HG03571 (cell line): ENCODE data around the gene SPOP.

Experiments
- ATAC-seq: cut with Tn5 transposase; IDR thresholded peaks from one replicate; pipeline ENCODE4 v1.9.1; 2021; ENCODE audit not compliant: unreplicated experiment

The SPOP gene

DNA sequence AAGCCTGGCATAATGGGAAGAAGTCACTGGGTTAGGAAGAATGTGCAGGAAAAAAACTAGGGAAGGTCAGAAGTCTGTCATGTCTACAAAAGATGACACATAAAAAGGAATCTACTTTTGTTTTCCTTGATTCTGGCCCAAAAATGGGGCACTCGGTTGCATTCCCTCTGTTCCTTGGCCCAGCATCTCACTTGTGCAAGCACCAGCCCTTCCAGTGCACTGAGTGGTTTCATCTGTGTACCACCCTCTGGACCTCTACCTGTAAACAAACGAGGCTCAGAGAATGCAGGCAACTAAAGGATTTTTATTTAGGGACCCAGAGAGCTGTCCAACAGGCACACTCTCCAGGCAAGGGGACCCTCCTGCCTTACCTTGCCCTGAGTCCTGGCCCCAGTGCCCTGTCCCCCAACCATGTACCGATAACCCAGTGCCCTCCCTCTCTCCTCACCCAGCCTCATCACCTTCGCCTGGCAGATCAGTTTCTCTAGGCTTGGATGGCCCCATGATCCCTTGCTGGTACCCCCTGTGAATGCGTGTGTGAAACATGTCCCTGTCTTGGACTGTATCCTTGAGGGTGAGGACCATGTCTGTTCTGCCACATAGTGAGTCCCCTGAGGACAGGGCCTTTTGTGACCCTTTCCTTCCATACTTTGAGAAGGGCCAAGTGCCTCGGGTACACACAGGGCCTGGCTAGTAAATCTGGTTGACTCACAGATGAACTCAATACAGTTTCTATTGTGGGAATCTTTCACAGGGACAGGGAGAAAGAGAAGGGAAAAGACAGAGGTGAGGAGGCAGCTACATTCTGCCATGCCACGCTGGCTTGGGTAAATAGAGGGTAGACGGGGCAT is 88.9 kb downstream of the SPOP start:
- ATAC-seq = no peak

DNA sequence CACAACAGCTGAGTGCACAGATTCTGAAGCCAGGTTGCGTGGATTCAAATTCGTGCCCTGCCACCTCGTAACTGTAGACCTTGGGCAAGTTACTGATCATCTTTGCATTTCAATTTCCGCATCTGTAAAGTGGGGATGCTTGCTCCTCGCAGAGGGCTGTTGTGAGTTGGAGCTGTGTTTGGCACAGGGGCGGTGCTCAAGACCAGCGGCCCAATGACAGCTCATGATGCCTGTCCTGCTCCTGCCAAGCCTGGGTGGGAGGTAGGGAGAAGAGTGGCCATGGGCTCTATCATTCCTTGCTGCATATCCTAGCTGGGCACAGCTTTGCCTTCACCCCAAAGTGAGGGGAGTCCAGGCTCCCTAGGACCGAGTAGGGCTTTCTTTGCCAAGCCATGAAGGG is 89.6 kb downstream of the SPOP start:
- ATAC-seq = no peak

DNA sequence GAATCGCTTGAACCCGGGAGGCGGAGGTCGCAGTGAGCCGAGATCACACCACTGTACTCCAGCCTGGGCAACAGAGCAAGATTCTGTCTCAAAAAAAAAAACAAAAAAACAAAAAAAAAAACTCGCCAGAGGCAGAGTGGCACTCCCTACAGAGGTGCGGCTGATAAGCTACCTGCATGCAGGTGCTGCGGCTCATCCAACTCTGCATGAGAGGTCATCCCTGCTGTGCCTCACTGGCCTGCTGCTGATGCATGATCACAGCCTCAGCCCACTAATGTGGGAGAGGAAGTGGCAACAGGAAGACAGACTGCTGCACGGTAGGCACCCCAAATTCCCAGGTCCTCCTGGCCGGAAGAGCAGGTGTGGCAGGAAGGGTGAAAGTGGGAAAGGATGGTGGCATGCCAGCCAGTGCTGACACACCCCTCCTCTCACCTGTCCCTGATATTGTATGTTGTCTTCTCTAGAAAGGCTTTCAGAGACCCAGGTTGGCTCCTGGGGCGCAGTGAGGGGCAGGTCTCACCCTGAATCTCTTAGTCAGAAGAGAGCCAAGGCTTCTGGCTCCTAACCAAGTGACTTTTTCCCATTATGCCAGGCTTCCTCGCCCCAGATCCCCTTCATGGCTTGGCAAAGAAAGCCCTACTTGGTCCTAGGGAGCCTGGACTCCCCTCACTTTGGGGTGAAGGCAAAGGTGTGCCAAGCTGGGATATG is 90.4 kb downstream of the SPOP start:
- no peak for ATAC-seq

DNA sequence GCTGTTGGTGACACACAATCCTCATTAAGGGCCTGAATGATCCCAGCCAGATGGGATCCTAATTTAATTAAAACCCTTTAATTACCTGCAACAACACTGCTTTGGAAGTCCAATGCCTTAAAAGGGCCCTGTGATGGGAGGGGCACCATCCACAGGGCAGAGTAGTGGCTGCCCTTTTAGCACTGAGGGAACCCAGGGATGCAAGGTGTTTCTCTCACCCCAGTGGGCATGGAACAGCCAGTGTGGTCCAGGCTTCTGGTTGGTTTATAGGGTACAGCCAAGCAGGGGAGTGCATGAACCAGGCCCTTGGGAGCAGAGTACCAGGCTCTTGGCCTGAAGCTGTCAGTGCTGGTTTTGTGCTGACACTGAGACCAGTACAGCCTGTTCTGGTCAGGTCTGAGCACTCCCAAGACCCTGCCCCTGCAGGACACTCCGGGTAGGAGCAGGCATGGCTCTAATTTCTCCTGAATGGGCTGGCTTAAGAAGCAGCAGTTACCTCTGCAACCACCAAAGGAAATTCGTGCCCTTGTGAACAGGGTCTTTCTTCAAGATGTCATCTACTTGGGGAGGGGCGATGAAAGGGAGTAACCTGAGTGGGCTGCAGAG is 92.4 kb downstream of the SPOP start:
- ATAC-seq = no peak

DNA sequence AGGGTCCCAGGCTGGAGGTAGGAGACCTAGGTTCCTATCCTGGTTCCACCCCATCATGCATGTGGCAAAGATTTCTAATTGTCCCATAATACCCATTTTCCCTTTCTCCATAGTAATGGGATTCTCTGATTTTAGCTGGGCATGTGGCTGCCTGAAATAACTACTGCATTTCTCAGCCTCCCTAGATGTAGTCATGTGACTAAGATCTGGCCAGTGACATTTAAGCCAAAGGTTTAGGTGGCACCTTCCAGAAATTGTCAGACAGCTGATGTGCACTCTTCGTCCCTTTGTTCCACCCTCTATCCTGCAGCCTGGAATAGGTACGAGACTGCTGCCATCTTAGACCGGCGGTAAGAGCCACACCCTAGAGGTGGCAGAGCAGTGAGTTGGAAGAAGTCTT is 94.0 kb downstream of the SPOP start:
- no peak for ATAC-seq

DNA sequence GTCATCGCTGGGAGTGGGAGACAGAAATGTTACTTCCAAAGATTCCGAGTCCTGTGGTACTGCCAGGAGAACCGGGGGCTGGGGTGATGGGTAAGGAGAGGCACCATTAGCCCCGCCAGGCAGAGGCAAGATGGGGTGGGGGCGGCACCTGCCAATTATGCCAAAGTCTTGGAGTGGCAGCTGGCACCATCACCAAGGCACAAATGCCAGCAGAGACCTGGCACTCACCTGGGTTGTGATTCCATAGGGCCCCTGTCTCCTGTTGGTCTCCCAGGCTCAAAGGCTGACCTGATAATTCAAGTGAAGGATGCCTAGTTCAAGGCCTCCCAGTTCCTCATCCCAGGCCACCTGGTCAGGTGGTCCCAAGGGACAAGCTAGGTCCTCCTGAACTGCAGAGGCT is 94.7 kb downstream of the SPOP start:
- ATAC-seq = no peak

DNA sequence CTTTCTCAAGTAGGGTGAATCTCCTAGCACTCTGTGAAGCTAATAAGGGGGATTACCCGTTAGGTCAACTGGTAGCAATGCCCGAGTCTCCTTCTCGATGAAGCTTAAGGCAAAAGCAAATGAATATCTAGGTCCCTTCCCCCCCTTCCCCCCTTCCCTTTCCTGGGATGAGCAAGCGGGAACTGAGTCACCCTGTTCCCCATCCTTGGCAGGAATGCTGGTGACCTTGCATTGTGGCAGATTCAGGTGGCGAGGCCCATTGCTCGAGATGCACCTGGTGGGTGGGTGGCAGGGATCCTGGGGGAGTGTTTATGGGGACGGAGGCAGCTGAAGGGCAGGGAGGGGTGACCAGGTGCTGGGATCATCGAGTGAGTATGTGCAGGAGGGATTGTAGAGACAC is 95.1 kb downstream of the SPOP start:
- no peak for ATAC-seq

DNA sequence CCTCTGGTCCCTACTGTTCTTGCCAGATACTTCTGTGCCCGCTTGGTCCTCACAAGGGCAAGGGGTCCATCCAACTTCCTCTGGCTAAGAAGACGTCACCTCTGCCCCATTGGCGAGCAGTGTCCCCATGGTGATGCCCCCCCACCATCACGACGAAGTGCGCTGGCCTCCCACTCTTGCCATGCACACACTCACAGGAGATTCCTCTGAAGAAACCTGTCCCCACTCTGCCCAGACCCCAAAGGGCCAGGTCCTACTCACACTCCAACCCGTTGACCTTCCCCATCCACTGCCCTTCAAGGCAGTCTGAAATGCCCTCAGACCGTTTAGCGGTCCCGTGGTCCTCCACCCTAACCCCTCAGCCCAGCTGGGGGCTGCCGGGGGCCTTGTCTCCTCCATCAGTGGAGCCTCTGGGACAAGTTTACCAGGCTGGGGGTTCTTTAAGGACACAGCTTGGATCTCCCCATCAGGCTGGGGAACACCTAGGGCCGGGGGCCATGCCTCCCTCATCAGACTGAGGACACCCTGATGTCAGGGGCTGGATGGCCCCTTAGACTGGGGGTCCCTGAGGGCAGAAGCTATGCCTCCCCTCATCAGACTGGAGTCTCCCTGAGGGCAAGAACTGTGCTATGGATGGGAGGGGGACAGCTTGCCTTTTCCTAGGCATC is 95.7 kb downstream of the SPOP start:
- no peak for ATAC-seq

DNA sequence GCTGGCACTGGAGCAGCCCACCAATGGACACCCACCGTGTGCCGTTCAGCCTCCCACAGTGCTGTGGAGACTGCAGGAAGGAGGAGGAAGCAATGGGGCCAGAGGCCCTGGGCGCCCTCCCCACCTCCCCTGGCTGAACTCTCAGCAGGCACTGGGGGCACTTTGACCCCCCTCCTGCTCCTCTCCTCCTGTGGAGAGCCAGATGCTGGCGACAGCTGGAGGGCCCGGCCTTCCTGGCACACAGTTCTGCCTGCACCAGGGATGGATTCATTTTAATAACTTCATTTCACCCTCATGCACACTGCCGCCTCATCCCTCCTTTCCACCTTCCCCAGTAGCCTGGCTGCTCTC is 96.3 kb downstream of the SPOP start:
- no peak for ATAC-seq

DNA sequence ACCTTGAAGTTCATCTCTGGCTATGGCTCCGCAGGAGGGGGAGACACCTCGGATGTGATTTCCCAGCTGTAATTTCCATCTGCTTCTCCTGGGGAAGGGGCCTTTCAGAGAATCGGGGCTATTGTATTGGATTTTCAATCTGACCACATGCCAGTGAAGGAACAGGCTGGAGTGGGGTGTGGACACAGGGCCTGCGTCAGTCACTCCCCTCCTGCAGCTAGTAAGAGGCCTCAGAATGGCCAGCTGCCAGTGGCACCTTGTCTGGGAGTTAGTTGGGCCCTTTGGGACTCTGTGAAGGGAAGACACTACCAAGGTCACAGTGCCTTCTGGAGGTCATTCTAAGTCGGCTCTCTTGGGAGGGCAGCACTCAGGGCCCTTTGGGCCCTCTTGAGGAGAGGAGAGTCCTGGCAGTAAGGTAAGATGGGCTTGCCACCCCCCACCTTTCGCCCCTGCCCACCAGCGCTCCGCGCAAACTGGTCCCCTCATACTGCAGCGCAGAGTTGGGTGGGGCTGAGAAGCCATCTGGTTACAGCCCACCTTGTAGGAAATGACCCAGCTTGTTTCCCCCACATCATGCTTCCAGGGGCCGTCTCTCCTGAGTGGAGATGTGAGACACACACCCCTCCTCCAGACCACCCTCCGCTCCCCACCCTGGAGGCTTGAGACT is 96.8 kb downstream of the SPOP start:
- no peak for ATAC-seq

DNA sequence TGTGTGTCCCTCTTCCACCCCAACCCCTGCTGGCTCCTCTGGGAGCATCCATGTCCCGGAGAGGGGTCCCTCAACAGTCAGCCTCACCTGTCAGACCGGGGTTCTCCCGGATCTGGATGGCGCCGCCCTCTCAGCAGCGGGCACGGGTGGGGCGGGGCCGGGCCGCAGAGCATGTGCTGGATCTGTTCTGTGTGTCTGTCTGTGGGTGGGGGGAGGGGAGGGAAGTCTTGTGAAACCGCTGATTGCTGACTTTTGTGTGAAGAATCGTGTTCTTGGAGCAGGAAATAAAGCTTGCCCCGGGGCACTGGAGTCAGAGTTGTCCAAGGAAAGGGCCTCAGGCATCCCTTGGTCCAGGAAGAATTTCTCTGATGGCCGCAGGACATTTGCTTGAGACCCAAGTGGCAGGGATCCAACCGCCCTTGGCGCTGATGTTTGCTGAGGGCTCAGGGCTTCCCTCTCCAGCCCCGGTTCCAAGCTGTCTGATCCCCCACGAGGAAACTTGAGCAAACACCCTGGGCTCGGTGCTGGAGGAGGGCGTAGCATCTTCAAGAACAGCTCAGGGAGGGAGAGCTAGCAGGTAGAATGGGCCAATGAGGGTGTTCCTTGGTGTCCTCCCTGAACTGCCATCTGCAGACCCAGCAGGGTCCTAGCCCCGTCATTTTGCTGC is 97.7 kb downstream of the SPOP start:
- ATAC-seq = no peak

DNA sequence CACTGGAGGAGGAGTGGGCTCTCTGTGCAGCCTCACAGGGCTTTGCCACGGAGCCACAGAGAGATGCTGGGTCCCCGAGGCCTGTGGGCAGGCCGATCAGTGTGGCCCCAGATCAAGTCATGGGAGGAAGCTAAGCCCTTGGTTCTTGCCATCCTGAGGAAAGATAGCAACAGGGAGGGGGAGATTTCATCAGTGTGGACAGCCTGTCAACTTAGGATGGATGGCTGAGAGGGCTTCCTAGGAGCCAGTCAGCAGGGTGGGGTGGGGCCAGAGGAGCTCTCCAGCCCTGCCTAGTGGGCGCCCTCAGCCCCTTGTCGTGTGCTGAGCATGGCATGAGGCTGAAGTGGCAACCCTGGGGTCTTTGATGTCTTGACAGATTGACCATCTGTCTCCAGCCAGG is 98.4 kb downstream of the SPOP start:
- ATAC-seq = no peak

DNA sequence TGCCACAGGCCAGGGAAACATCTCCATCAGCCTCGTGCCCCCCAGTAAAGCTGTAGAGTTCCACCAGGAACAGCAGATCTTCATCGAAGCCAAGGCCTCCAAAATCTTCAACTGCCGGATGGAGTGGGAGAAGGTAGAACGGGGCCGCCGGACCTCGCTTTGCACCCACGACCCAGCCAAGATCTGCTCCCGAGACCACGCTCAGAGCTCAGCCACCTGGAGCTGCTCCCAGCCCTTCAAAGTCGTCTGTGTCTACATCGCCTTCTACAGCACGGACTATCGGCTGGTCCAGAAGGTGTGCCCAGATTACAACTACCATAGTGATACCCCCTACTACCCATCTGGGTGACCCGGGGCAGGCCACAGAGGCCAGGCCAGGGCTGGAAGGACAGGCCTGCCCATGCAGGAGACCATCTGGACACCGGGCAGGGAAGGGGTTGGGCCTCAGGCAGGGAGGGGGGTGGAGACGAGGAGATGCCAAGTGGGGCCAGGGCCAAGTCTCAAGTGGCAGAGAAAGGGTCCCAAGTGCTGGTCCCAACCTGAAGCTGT is 98.9 kb downstream of the SPOP start:
- ATAC-seq = no peak

DNA sequence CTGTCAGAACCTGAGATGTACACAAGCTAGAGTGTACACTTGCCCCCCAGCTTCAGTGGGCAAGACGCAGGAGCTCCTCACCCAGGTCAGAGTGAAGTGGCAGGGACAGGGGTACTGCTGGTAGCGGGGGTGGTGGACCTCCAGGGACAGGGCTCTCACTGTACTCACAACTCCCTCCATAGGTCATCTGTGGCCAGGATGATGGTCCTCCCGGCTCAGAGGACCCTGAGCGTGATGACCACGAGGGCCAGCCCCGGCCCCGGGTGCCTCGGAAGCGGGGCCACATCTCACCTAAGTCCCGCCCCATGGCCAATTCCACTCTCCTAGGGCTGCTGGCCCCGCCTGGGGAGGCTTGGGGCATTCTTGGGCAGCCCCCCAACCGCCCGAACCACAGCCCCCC is 99.5 kb downstream of the SPOP start:
- no peak for ATAC-seq

DNA sequence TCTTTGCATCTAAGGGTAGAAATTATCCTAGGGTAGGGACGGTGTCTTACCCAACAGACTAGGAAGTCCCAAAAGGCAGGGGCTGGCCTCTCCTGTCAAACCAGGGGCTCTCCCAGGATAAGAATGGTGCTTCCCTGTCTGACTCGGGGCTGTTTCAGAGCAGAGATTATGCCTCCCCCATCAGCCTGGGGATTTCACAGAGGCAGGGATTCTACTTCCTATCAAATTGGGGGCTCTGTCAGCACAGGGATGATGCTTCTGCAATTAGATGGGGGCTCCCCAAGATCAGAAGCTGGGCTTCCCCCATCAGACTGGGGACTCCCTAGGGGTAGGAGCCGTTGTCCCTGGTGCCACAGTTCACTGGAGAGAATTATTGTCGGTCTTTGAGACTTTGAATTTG is 99.9 kb downstream of the SPOP start:
- no peak for ATAC-seq

DNA sequence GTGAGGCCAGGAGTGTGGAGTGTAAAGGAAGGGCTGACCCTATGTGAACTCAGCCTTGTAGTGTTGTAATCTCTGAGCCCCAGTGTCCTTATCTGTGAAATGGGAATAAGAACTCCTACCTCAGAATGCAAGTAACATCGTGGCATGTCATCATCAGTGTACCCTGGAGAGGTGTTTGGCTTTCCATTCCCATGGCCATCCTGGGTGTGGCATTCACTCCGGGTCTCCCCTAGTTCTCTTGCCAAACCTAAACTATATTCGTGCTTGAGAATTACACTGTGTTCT is 100.3 kb downstream of the SPOP start:
- no peak for ATAC-seq

DNA sequence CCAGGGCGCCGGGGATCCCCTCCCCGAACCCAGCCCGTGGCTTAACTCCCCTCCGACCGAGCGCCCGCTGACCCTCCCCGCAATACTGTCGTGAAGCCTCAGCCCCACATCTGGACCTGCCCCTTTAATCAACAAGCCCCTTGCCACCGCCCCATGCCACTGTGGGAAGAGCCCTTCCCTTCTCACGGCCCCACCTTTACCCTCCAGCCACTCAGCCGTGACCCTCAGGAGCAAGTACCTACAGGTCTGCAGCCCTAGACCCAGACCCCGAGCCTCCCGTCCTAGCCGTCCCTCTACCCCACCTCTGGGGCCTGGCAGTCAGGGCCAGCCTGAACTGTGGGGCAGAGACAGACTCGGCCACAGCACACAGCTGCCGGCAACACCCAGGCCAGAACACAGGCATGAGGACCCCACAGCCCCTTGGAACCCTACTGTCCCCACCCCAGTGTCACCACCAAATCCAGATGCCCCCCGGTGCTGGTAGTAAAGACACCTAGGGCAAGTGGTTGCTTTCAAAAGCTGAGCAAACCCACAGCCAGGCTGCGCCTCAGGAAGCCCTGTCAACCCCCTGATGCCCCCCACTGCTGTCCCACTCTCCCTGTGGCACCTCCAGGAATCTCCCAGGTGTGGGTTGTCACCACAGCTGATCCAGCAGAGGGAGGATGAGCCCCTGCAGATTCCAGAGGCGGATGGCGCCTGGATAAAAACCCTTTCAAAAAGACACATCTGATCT is 100.8 kb downstream of the SPOP start:
- ATAC-seq = no peak

DNA sequence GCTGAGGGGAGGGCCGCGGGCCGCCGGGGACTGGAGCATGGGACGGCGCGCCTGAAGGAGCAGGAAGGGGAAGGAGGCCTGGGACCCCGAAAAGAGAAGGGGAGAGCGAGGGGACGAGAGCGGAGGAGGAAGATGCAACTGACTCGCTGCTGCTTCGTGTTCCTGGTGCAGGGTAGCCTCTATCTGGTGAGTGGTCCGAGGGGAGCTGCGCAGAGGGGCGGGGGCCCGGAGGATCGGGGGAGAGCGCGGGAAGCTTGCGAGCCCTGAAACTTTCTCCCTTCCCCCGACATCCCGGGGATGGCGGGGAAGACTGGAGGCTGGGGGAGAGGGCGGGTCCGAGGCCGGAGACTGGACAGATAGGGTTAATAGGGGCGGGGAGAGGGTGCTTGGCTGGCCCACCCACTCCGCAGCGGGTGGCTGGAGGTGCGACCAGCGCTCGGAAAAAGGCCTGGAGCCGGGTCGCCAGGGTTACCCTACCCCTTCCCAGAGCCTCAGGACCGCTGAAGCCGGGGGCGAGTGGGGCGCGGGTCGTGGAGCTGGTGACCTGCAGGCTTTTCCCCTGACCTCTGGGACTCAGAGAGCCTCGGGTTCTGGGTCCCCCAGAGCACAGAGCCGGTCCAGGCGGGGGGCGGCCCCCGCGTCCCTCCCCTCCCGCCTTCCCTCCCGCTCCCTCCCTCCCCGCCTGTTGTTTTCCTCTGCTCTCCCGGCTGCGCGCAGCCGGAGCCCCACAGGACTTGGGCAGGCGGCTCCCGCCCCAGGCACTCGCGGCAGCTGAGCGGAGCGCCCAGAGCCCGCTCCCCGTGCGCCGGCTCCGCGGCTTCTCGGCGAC is 101.6 kb downstream of the SPOP start:
- no peak for ATAC-seq

DNA sequence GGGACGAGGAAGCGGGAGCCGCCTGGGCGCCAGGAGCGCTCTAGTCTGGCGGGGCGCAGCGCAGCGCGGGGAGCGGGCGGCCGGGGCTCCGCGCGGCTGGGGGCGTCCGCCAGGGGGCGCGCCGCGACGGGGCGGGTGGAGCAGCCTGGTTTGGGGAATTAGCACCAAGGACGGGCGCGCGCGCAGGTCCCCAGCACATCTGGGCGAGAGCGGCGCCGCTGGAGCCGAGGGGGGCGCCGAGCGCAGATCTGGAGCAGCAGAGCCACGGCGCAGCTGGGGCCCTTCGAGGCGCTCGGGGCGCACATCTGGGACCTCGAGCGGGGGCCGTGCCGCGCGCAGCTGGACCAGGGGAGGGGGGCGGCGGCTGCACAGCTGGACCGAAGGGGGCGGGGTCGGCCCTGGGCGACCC is 102.2 kb downstream of the SPOP start, which contains the start of gene NXPH3:
TSS of gene NXPH3 (plus strand) at position 193 of the 409 bp plus-strand sequence. CDS start 349 bp downstream, outside the sequence.
- no peak for ATAC-seq
